Endodermal cell (in vitro differentiated cells): ENCODE results near the gene TAGLN3. TPM values are rescaled to one million over a fixed set of nuclear protein-coding genes. Genes with fewer than 3 reads are reported as not detected.

ENCODE experiments used
- DNase-seq: peaks from one replicate; pipeline ENCODE4 v3.0.0-alpha.2; 2017
- H3K27ac ChIP-seq: 2 replicates; pipeline ENCODE4 v1.5.1; 2013; ENCODE audit warnings: mild to moderate bottlenecking, low read depth, low read length, moderate library complexity
- H3K27me3 ChIP-seq: 2 replicates; pipeline ENCODE4 v1.6.1; 2013; ENCODE audit warnings: mild to moderate bottlenecking, low read length, moderate library complexity; ENCODE audit not compliant: insufficient read depth, control insufficient read depth, poor library complexity, severe bottlenecking
- H3K36me3 ChIP-seq: 2 replicates; pipeline ENCODE4 v1.7.0; 2013; ENCODE audit warnings: mild to moderate bottlenecking, low read length, moderate library complexity; ENCODE audit not compliant: control insufficient read depth, insufficient read depth
- H3K4me1 ChIP-seq: one replicate; pipeline ENCODE4 v1.7.0; 2013; ENCODE audit warnings: low read length; ENCODE audit not compliant: control insufficient read depth, insufficient read depth
- H3K4me3 ChIP-seq: 2 replicates; pipeline ENCODE4 v1.5.1; 2013; ENCODE audit warnings: mild to moderate bottlenecking, low read length, moderate library complexity
- H3K9ac ChIP-seq: 2 replicates; pipeline ENCODE4 v1.6.1; 2013; ENCODE audit warnings: mild to moderate bottlenecking, low read length, moderate library complexity; ENCODE audit not compliant: poor library complexity, severe bottlenecking; ENCODE audit errors: extremely low read depth
- H3K9me3 ChIP-seq: 2 replicates; pipeline ENCODE4 v1.6.1; 2013; ENCODE audit warnings: mild to moderate bottlenecking, low read length, moderate library complexity; ENCODE audit not compliant: control insufficient read depth
- H3K27ac Mint-ChIP-seq: 2 replicates; pipeline ENCODE4 v1.8.0; 2020; ENCODE audit warnings: mixed read lengths
- H3K27me3 Mint-ChIP-seq: 2 replicates; pipeline ENCODE4 v1.8.0; 2021; ENCODE audit warnings: mild to moderate bottlenecking, mixed read lengths; ENCODE audit not compliant: insufficient read depth
- H3K36me3 Mint-ChIP-seq: 2 replicates; pipeline ENCODE4 v1.8.0; 2020; ENCODE audit warnings: low read depth, mixed read lengths
- H3K4me1 Mint-ChIP-seq: 2 replicates; pipeline ENCODE4 v1.8.0; 2020; ENCODE audit warnings: mixed read lengths
- H3K4me3 Mint-ChIP-seq: 2 replicates; pipeline ENCODE4 v1.8.0; 2020; ENCODE audit warnings: mild to moderate bottlenecking, moderate library complexity, mixed read lengths
- H3K9me3 Mint-ChIP-seq: 2 replicates; pipeline ENCODE4 v1.8.0; 2020; ENCODE audit warnings: mild to moderate bottlenecking, mixed read lengths
- WGBS, 2 experiments: methylation state at CpG; one replicate each; pipeline versions ENCODE4 v1.1.5 to v1.1.7; 2013; ENCODE audit warnings: missing lambda C conversion rate in 2 of 2, mixed read lengths in 1 of 2; ENCODE audit not compliant: insufficient coverage in 1 of 2, insufficient read length in 1 of 2; 5-methylcytosine and 5-hydroxymethylcytosine counted together
- total RNA-seq, 2 donors: library from RNA; stranded (reverse); fragmentation: NEBNext Ultra II Directional in 1 of 2; extraction: Animal tissue kit (Norgen Biotek cat#: 25700) in 1 of 2; gene quantifications; 2 replicates in 1 of 2; 3 replicates in 1 of 2; pipeline ENCODE4 v1.2.1, GENCODE V29; 2021
- TF ChIP-seq, protein P1 (sequence below): fragments of 200-600 bp; sonication (generic); conservative IDR thresholded peaks from 2 replicates; pipeline ENCODE4 v1.5.0; 2021; ENCODE audit warnings: antibody characterized with exemption, mild to moderate bottlenecking

TAGLN3 gene
- total RNA-seq, 2 donors from 2014 or later = 1.4 to 3.7 TPM

DNA sequence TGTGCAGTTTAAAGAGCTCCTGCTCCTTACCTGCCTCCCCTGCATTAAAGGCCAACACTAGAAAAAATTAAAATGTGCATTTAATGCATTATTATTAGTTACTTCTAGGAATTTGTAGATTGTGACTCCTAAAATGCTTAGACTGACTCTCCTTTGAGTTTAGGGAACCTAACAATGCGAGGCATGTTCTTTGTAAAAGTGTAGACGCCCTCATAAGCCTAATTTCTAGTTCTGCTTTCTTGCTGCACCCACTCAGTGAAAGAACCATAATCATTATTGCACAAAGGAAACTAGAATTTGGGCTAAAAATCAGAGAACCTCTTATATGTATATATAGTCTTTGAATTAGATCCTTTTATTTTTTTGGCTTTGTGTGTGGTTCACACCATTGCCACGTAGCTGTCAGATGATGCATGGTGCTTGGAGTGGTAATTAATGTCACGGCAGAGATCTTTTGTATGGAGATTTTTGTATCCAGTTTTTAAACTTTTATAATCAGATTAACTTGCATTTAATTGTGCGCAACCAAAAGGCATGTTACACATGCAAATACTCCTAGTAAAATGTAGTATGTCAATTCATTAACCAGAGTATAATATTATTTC, 19.2 kb upstream of the TAGLN3 start:
- whole genome bisulfite sequencing, 2 experiments = 23 to 34% methylated on average over 3 to 5 of the region's 5 CpGs
- H3K36me3 Mint-ChIP-seq = peaks cover 3% of the 10 kb centered on the region
- TF ChIP-seq, protein P1, sequence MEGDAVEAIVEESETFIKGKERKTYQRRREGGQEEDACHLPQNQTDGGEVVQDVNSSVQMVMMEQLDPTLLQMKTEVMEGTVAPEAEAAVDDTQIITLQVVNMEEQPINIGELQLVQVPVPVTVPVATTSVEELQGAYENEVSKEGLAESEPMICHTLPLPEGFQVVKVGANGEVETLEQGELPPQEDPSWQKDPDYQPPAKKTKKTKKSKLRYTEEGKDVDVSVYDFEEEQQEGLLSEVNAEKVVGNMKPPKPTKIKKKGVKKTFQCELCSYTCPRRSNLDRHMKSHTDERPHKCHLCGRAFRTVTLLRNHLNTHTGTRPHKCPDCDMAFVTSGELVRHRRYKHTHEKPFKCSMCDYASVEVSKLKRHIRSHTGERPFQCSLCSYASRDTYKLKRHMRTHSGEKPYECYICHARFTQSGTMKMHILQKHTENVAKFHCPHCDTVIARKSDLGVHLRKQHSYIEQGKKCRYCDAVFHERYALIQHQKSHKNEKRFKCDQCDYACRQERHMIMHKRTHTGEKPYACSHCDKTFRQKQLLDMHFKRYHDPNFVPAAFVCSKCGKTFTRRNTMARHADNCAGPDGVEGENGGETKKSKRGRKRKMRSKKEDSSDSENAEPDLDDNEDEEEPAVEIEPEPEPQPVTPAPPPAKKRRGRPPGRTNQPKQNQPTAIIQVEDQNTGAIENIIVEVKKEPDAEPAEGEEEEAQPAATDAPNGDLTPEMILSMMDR = no peak
- H3K9me3 Mint-ChIP-seq = no peaks in the 10 kb centered on the region
- Histone ChIP-seq H3K36me3 (peaks cover 23% of the 10 kb centered on the region), H3K27me3 (no peaks in the 10 kb centered on the region), H3K27ac (peak overlapping the region; percentile 86), H3K4me1 (no peaks in the 10 kb centered on the region), H3K4me3 (peak overlapping the region; percentile 96), H3K9me3 (no peaks in the 10 kb centered on the region), H3K9ac (peak overlapping the region; percentile 74)
- H3K27ac Mint-ChIP-seq = peak overlapping the region; percentile 84
- peaks cover 4% of the 10 kb centered on the region for H3K4me1 Mint-ChIP-seq
- DNase-seq = no peak
- peak overlapping the region; percentile 90 for H3K4me3 Mint-ChIP-seq
- no peaks in the 10 kb centered on the region for H3K27me3 Mint-ChIP-seq

DNA sequence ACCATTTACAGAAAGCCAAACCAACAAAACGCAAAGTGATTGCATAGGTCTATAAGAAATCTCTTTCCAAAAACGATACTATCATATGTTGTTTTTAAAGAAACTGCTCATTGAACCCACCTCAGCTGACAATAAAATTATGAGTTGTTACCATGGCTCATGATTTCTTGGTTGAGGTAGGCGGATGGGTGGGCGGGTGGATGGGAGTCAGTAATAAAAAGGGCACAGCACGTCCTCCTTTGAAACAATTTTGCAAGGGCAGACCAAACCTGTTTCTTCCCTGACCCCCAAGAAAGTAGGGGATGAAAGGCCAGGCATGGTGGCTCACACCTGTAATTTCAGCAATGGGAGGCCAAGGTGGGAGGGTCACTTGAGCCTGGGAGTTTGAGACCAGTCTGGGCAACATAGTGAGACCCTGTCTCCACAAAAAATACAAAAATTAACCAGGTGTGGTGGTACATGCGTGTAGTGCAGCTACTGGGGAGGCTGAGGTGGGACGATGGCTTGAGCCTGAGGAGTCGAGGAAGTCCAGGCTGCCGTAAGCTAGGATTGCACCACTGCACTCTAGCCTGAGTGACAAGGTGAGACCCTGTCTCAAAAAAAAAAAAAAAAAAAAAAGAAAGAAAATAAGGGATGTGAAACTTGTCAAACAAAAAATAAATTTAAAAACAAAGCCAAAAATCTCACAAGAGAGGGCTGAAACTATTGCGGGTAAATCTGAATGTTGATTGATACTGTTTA, 17.8 kb upstream of the TAGLN3 start:
- Mint-ChIP-seq H3K4me3 (no peak overlapping the region), H3K9me3 (no peaks in the 10 kb centered on the region), H3K27ac (no peak overlapping the region), H3K4me1 (peaks cover 17% of the 10 kb centered on the region), H3K36me3 (peaks cover 5% of the 10 kb centered on the region), H3K27me3 (no peaks in the 10 kb centered on the region)
- no peak for DNase-seq
- no peaks in the 10 kb centered on the region for H3K4me1 ChIP-seq
- no peaks in the 10 kb centered on the region for H3K27me3 ChIP-seq
- 97 to 100% methylated on average over 6 to 10 of the region's 10 CpGs for WGBS, 2 experiments
- H3K36me3 ChIP-seq = peaks cover 17% of the 10 kb centered on the region
- H3K4me3 ChIP-seq = peak overlapping the region; percentile 96
- no peaks in the 10 kb centered on the region for H3K9me3 ChIP-seq
- no peak overlapping the region for H3K27ac ChIP-seq
- H3K9ac ChIP-seq = no peak overlapping the region
- TF ChIP-seq, protein P1 = no peak

DNA sequence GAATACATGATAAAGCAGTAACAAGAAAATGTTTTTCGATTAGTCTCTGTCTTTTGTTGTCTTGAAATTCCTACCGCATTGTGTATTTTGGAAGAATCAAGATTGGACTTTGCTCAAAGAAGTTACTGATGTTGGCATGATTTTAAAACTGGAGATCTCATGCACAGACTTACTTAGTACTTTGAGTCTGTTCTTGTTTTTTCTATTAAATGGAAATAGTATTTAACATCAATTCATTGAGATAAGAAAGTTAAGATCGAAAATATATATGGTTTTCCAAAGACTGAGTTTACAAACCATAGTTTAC, 17.3 kb upstream of the TAGLN3 start:
- Mint-ChIP-seq H3K27me3 (no peaks in the 10 kb centered on the region), H3K27ac (no peak overlapping the region), H3K36me3 (peaks cover 9% of the 10 kb centered on the region), H3K9me3 (no peaks in the 10 kb centered on the region), H3K4me1 (peaks cover 18% of the 10 kb centered on the region), H3K4me3 (no peak overlapping the region)
- Histone ChIP-seq H3K4me3 (peak overlapping the region; percentile 96), H3K27ac (no peak overlapping the region), H3K4me1 (no peaks in the 10 kb centered on the region), H3K9ac (no peak overlapping the region), H3K9me3 (no peaks in the 10 kb centered on the region), H3K27me3 (no peaks in the 10 kb centered on the region), H3K36me3 (peaks cover 17% of the 10 kb centered on the region)
- TF ChIP-seq, protein P1 = no peak
- 92 to 100% methylated on average over 3 of the region's 3 CpGs for WGBS, 2 experiments
- no peak for DNase-seq
